SK-N-SH (cell line): ENCODE results near the gene SERTAD2. TPM values are rescaled to one million over a fixed set of nuclear protein-coding genes. Genes with fewer than 3 reads are reported as not detected.

Source experiments
- CTCF ChIA-PET: fragments of 300-600, 350-600 bp; formaldehyde crosslinking; extraction: SDS; loops from one replicate; lab custom pipeline; 2021; lab: Yijun Ruan, JAX
- POLR2A ChIA-PET: fragments of 350-600 bp; sonication (Branson Sonifier 250); formaldehyde crosslinking; extraction: SDS; loops from one replicate; lab custom pipeline; 2020; ENCODE audit warnings: antibody characterized with exemption, inconsistent platforms; lab: Yijun Ruan, JAX
- DNase-seq: peaks from one replicate; pipeline ENCODE4 v3.0.0; 2012
- H2AFZ ChIP-seq: fragments of 200-600 bp; sonication (generic); 2 replicates; pipeline ENCODE4 v1.8.1; 2016; ENCODE audit warnings: antibody characterized with exemption, mild to moderate bottlenecking, low read depth
- H3F3A ChIP-seq: fragments of 200-600 bp; sonication (generic); replicated peaks from 2 replicates; pipeline ENCODE3; 2016; ENCODE audit warnings: antibody characterized with exemption, mild to moderate bottlenecking; ENCODE audit not compliant: insufficient read depth
- H3K27ac ChIP-seq, 2 experiments: fragments of 200-500 bp in 1 of 2; fragments of 200-600 bp in 1 of 2; sonication (Bioruptor generic) in 1 of 2; sonication (generic), shearing (Covaris generic) in 1 of 2; 2 replicates each; pipeline versions ENCODE4 v1.5.1 to v1.6.1; 2014 to 2016; ENCODE audit warnings: low read depth in 2 of 2, inconsistent platforms in 1 of 2, low read length in 1 of 2, mild to moderate bottlenecking in 1 of 2, mixed read lengths in 1 of 2
- H3K27me3 ChIP-seq: fragments of 200-600 bp; sonication (generic), shearing (Covaris generic); 2 replicates; pipeline ENCODE4 v1.6.1; 2016; ENCODE audit warnings: mixed run types; ENCODE audit not compliant: insufficient read depth
- H3K36me3 ChIP-seq, 2 experiments: fragments of 200-500 bp in 1 of 2; fragments of 200-600 bp in 1 of 2; sonication (Bioruptor generic) in 1 of 2; sonication (generic) in 1 of 2; replicated peaks in 1 of 2; 2 replicates each; pipeline versions ENCODE3 to v1.5.1; 2014 to 2016; ENCODE audit warnings: low read length in 1 of 2, mild to moderate bottlenecking in 1 of 2; ENCODE audit not compliant: insufficient read depth in 2 of 2, control insufficient read depth in 1 of 2
- H3K4me1 ChIP-seq, 2 experiments: fragments of 200-500 bp in 1 of 2; fragments of 200-600 bp in 1 of 2; sonication (Bioruptor generic) in 1 of 2; sonication (generic), shearing (Covaris generic) in 1 of 2; 2 replicates each; pipeline versions ENCODE4 v1.5.1 to v1.6.1; 2014 to 2016; ENCODE audit warnings: low read depth in 1 of 2, low read length in 1 of 2, mixed run types in 1 of 2; ENCODE audit not compliant: insufficient read depth in 2 of 2, control insufficient read depth in 1 of 2
- H3K4me2 ChIP-seq: fragments of 200-600 bp; sonication (generic), shearing (Covaris generic); 2 replicates; pipeline ENCODE4 v1.6.1; 2017; ENCODE audit warnings: mixed run types
- H3K4me3 ChIP-seq, 2 experiments: fragments of 200-500 bp in 1 of 2; fragments of 200-600 bp in 1 of 2; sonication (Bioruptor generic) in 1 of 2; sonication (generic), shearing (Covaris generic) in 1 of 2; 2 replicates each; pipeline versions ENCODE4 v1.5.1 to v1.8.1; 2014 to 2016; ENCODE audit warnings: low read depth in 2 of 2, inconsistent platforms in 1 of 2, low read length in 1 of 2, mild to moderate bottlenecking in 1 of 2, mixed read lengths in 1 of 2, moderate library complexity in 1 of 2
- H3K79me2 ChIP-seq: fragments of 200-600 bp; sonication (generic); 2 replicates; pipeline ENCODE4 v1.8.1; 2017; ENCODE audit warnings: mild to moderate bottlenecking; ENCODE audit not compliant: insufficient read depth
- H3K9ac ChIP-seq: fragments of 200-600 bp; sonication (generic); 2 replicates; pipeline ENCODE4 v1.6.1; 2017; ENCODE audit warnings: mixed run types
- H3K9me2 ChIP-seq: fragments of 200-600 bp; sonication (generic); 2 replicates; pipeline ENCODE4 v1.6.1; 2017; ENCODE audit warnings: mixed run types
- H3K9me3 ChIP-seq: fragments of 200-600 bp; sonication (generic); 2 replicates; pipeline ENCODE4 v1.6.1; 2017; ENCODE audit warnings: mixed run types, mild to moderate bottlenecking, moderate library complexity
- H4K20me1 ChIP-seq: fragments of 200-600 bp; sonication (generic); 2 replicates; pipeline ENCODE4 v1.6.1; 2017; ENCODE audit warnings: mild to moderate bottlenecking, mixed run types; ENCODE audit not compliant: insufficient read depth
- ELF1 ChIP-seq: IDR thresholded peaks from 2 replicates; pipeline ENCODE4 v1.4.0; 2012
- FOXJ3 ChIP-seq: sonication (generic); formaldehyde crosslinking; IDR thresholded peaks from 2 replicates; pipeline ENCODE4 v1.5.1; 2020; ENCODE audit warnings: mild to moderate bottlenecking, missing genetic modification reagents
- FOXM1 ChIP-seq: IDR thresholded peaks from 2 replicates; pipeline ENCODE4 v1.4.0; 2012; ENCODE audit warnings: low read depth, mild to moderate bottlenecking
- IRF3 ChIP-seq: fragments of 150-350 bp; IDR thresholded peaks from 2 replicates; pipeline ENCODE4 v1.6.1; 2016; ENCODE audit warnings: mild to moderate bottlenecking, low read depth, low read length
- JUND ChIP-seq: IDR thresholded peaks from 2 replicates; pipeline ENCODE4 v1.4.0; 2012
- MXI1 ChIP-seq: IDR thresholded peaks from 2 replicates; pipeline ENCODE4 v1.6.1; 2012; ENCODE audit warnings: mild to moderate bottlenecking, low read depth, low read length, improper control_type of control experiment
- RAD21 ChIP-seq: IDR thresholded peaks from 2 replicates; pipeline ENCODE4 v1.6.1; 2012; ENCODE audit warnings: mild to moderate bottlenecking, low read length
- REST ChIP-seq: IDR thresholded peaks from 2 replicates; pipeline ENCODE4 v1.6.1; 2012; ENCODE audit warnings: mild to moderate bottlenecking, low read depth, low read length, moderate library complexity
- RFX5 ChIP-seq: IDR thresholded peaks from 2 replicates; pipeline ENCODE4 v1.6.1; 2012; ENCODE audit warnings: mild to moderate bottlenecking, improper control_type of control experiment, low read length
- RXRA ChIP-seq: IDR thresholded peaks from 2 replicates; pipeline ENCODE4 v1.4.0; 2012; ENCODE audit warnings: low read depth, mild to moderate bottlenecking, borderline replicate concordance
- SIN3A ChIP-seq: IDR thresholded peaks from 2 replicates; pipeline ENCODE4 v1.6.1; 2012; ENCODE audit warnings: low read depth, mild to moderate bottlenecking, low read length, moderate library complexity, borderline replicate concordance
- SMC3 ChIP-seq: IDR thresholded peaks from 2 replicates; pipeline ENCODE4 v1.6.1; 2012; ENCODE audit warnings: low read depth, low read length, improper control_type of control experiment
- TCF12 ChIP-seq: IDR thresholded peaks from 2 replicates; pipeline ENCODE4 v1.4.0; 2012
- TEAD4 ChIP-seq: IDR thresholded peaks from 2 replicates; pipeline ENCODE4 v1.4.0; 2012; ENCODE audit warnings: mild to moderate bottlenecking, borderline replicate concordance; ENCODE audit not compliant: insufficient read depth
- USF1 ChIP-seq: IDR thresholded peaks from 2 replicates; pipeline ENCODE4 v1.4.0; 2012; ENCODE audit warnings: low read depth, borderline replicate concordance
- YY1 ChIP-seq: IDR thresholded peaks from 2 replicates; pipeline ENCODE4 v1.4.0; 2012; ENCODE audit warnings: low read depth, mild to moderate bottlenecking
- WGBS: methylation state at CpG from one replicate; pipeline ENCODE4 v1.1.6; 2017; ENCODE audit warnings: low lambda C conversion rate; 5-methylcytosine and 5-hydroxymethylcytosine counted together
- polyA plus RNA-seq, 3 experiments: library from polyadenylated mRNA; depleted of rRNA; stranded (reverse); fragments of >200 nt; gene quantifications; 2 replicates each; pipeline ENCODE4 v1.2.3, GENCODE V29; 2012
- TF ChIP-seq, protein P1 (sequence below): IDR thresholded peaks from 2 replicates; pipeline ENCODE4; 2012
- TF ChIP-seq, protein P2 (sequence below): fragments of 150-350 bp; IDR thresholded peaks from 2 replicates; pipeline ENCODE4 v1.6.1; 2017; ENCODE audit warnings: antibody characterized with exemption, low read length, low read depth, borderline replicate concordance
- TF ChIP-seq, protein P3 (sequence below): IDR thresholded peaks from 2 replicates; pipeline ENCODE4 v1.4.0; 2012; ENCODE audit warnings: low read depth, borderline replicate concordance

Gene SERTAD2
- polyA plus RNA-seq, 1 of the 3 experiments (the other 2 are of a cell fraction): 9.1 TPM

DNA sequence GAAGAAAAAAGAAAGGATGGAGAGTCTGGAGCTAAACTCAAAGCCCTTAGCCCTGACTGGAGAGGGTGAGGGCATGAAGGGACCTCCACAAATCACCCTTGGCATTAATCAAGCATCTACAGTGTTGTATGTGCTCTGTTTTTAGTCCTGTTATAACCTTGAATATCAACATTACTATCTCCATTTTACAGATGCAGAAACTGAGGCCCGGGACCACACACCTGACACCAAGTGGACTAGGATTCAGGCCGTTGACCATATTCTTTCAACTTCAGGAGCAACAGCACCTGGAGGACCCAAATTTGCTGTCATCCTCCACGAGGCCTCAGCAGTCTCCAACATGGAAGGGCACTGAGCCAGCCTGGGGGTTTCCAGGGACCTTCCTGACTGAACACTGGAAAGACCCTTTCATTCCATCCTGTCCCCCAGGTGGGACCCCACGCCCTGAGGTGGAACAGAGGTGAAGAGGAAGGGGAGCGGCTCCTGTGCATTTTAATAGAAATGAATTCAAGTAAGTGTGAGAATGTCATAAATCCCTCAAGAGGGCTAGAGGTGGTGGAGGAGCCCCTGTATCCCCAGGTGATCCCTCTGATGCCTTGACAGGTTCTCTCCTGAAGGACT, 41.0 kb downstream of the SERTAD2 start:
- Histone ChIP-seq H2AFZ (no peak overlapping the region), H3K27me3 (no peaks in the 10 kb centered on the region; the same call in 1 of the 2 replicates), H3K9me3 (no peaks in the 10 kb centered on the region)

More for the DNA sequence above, 41.0 kb downstream of the SERTAD2 start:
- H3K9ac ChIP-seq: no peak overlapping the region
- TF ChIP-seq SMC3 (no peak), REST (no peak), SIN3A (no peak), RXRA (no peak), FOXJ3 (CRISPR knock-in tag) (no peak), MXI1 (no peak), TCF12 (no peak), IRF3 (no peak), RAD21 (no peak), TEAD4 (no peak), JUND (no peak), ELF1 (no peak), YY1 (no peak), FOXM1 (no peak), USF1 (no peak), RFX5 (no peak)
- TF ChIP-seq, protein P1, sequence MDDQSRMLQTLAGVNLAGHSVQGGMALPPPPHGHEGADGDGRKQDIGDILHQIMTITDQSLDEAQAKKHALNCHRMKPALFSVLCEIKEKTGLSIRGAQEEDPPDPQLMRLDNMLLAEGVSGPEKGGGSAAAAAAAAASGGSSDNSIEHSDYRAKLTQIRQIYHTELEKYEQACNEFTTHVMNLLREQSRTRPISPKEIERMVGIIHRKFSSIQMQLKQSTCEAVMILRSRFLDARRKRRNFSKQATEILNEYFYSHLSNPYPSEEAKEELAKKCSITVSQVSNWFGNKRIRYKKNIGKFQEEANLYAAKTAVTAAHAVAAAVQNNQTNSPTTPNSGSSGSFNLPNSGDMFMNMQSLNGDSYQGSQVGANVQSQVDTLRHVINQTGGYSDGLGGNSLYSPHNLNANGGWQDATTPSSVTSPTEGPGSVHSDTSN: no peak
- TF ChIP-seq, protein P2, sequence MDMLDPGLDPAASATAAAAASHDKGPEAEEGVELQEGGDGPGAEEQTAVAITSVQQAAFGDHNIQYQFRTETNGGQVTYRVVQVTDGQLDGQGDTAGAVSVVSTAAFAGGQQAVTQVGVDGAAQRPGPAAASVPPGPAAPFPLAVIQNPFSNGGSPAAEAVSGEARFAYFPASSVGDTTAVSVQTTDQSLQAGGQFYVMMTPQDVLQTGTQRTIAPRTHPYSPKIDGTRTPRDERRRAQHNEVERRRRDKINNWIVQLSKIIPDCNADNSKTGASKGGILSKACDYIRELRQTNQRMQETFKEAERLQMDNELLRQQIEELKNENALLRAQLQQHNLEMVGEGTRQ: no peak
- TF ChIP-seq, protein P3, sequence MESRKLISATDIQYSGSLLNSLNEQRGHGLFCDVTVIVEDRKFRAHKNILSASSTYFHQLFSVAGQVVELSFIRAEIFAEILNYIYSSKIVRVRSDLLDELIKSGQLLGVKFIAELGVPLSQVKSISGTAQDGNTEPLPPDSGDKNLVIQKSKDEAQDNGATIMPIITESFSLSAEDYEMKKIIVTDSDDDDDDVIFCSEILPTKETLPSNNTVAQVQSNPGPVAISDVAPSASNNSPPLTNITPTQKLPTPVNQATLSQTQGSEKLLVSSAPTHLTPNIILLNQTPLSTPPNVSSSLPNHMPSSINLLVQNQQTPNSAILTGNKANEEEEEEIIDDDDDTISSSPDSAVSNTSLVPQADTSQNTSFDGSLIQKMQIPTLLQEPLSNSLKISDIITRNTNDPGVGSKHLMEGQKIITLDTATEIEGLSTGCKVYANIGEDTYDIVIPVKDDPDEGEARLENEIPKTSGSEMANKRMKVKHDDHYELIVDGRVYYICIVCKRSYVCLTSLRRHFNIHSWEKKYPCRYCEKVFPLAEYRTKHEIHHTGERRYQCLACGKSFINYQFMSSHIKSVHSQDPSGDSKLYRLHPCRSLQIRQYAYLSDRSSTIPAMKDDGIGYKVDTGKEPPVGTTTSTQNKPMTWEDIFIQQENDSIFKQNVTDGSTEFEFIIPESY: no peak
- 74% methylated on average over 5 of the region's 5 CpGs for WGBS
- no peaks in the 10 kb centered on the region for H3K36me3 ChIP-seq
- no peaks in the 10 kb centered on the region for H3K79me2 ChIP-seq
- CTCF ChIA-PET: interaction anchor here (1.7 to 2.1 kb wide), 2 partner anchors 26 to 34 kb away, joined by 4 to 8 read pairs; no protein-coding TSS in a partner anchor
- no peaks in the 10 kb centered on the region for H3K9me2 ChIP-seq
- no peaks in the 10 kb centered on the region for H4K20me1 ChIP-seq
- no peak overlapping the region for H3K4me2 ChIP-seq
- no peaks in the 10 kb centered on the region for H3F3A ChIP-seq
- POLR2A ChIA-PET: no interaction called here
- peaks cover 0 to 6% of the 10 kb centered on the region in 2 experiments; a peak in 1 of 4 replicates for H3K4me1 ChIP-seq
- no peak overlapping the region for H3K4me3 ChIP-seq
- H3K27ac ChIP-seq: no peak overlapping the region
- no peak for DNase-seq
